HG03575 (cell line): ENCODE measurements around the gene DNAJB6.

Source experiments
- ATAC-seq: cut with Tn5 transposase; IDR thresholded peaks from one replicate; pipeline ENCODE4 v1.9.1; 2021; ENCODE audit not compliant: unreplicated experiment, insufficient number of reproducible peaks, low FRiP score; ENCODE audit errors: extremely low read depth

Gene DNAJB6

GRCh38 chr7:157389951-157390730 is 53.3 kb downstream of the DNAJB6 start:
- ATAC-seq: no peak

GRCh38 chr7:157391036-157391710 is 54.4 kb downstream of the DNAJB6 start:
- ATAC-seq: no peak

- no peak for ATAC-seq
Observed at GRCh38 chr7:157392256-157393037, 55.6 kb downstream of the DNAJB6 start.

GRCh38 chr7:157394246-157395191 is 57.7 kb downstream of the DNAJB6 start:
- no peak for ATAC-seq

GRCh38 chr7:157395206-157395605 is 58.4 kb downstream of the DNAJB6 start:
- no peak for ATAC-seq

- ATAC-seq: no peak
Observed at GRCh38 chr7:157396316-157397035, 59.7 kb downstream of the DNAJB6 start.

GRCh38 chr7:157397036-157397720 is 60.4 kb downstream of the DNAJB6 start:
- ATAC-seq: no peak

- ATAC-seq: no peak
Observed at GRCh38 chr7:157397731-157398691, 61.2 kb downstream of the DNAJB6 start.

- ATAC-seq: no peak
Observed at GRCh38 chr7:157399086-157399687, 62.4 kb downstream of the DNAJB6 start.

- no peak for ATAC-seq
Observed at GRCh38 chr7:157400171-157400860, 63.5 kb downstream of the DNAJB6 start.

GRCh38 chr7:157401567-157402387 is 65.0 kb downstream of the DNAJB6 start:
- no peak for ATAC-seq

GRCh38 chr7:157402388-157402703 is 65.5 kb downstream of the DNAJB6 start:
- no peak for ATAC-seq

GRCh38 chr7:157402911-157403534 is 66.2 kb downstream of the DNAJB6 start:
- ATAC-seq: no peak

GRCh38 chr7:157403646-157404401 is 67.0 kb downstream of the DNAJB6 start:
- ATAC-seq: no peak
